HUDEP-2 (cell line): ENCODE results near the gene DMPK.

Experiments used
- DNase-seq, 76 experiments: peaks; one replicate each; lab custom pipeline; 2025; ENCODE audit not compliant: unreplicated experiment in 76 of 76; lab: John Stamatoyannopoulos, UW

The DMPK gene

GRCh38 chr19:45782162-45782691 lies at the start of gene DMPK:
Gene DMPK (minus strand): TSS chr19:45782490. CDS start chr19:45782352, 138 bp downstream.
- peak in 1 of 76 experiments; percentile 32 for DNase-seq

- no peak for DNase-seq
Measured at GRCh38 chr19:45828945-45829344, 46.7 kb upstream of the DMPK start.

GRCh38 chr19:45828523-45828922 lies 46.2 kb upstream of the DMPK start:
- no peak for DNase-seq

GRCh38 chr19:45827459-45828093 lies 45.3 kb upstream of the DMPK start:
- no peak for DNase-seq

GRCh38 chr19:45826934-45827333 lies 44.6 kb upstream of the DMPK start:
- no peak for DNase-seq

- DNase-seq = no peak
Measured at GRCh38 chr19:45825917-45826893, 43.9 kb upstream of the DMPK start.

GRCh38 chr19:45825263-45825605 lies 42.9 kb upstream of the DMPK start:
- no peak for DNase-seq

GRCh38 chr19:45824531-45825262 lies 42.4 kb upstream of the DMPK start:
- no peak for DNase-seq

GRCh38 chr19:45824041-45824471 lies 41.8 kb upstream of the DMPK start:
- no peak for DNase-seq

GRCh38 chr19:45823182-45823581 lies 40.9 kb upstream of the DMPK start:
- DNase-seq = no peak

GRCh38 chr19:45822716-45823115 lies 40.4 kb upstream of the DMPK start:
- DNase-seq = no peak

- DNase-seq = no peak
Measured at GRCh38 chr19:45821570-45821969, 39.3 kb upstream of the DMPK start.

GRCh38 chr19:45821103-45821521 lies 38.8 kb upstream of the DMPK start:
- no peak for DNase-seq

GRCh38 chr19:45820413-45821102 lies 38.3 kb upstream of the DMPK start:
- DNase-seq = no peak

- DNase-seq = no peak
Measured at GRCh38 chr19:45819769-45820168, 37.5 kb upstream of the DMPK start.

- no peak for DNase-seq
Measured at GRCh38 chr19:45817725-45818301, 35.5 kb upstream of the DMPK start.

GRCh38 chr19:45817010-45817724 lies 34.9 kb upstream of the DMPK start:
- DNase-seq = peak in 74 of 76 experiments; percentile 71 to 99 (median 95)

GRCh38 chr19:45816236-45817009 lies 34.1 kb upstream of the DMPK start:
- DNase-seq = no peak
